ENCODE results near the gene TTC39A. TPM values are rescaled to one million over a fixed set of nuclear protein-coding genes. Genes with fewer than 3 reads are reported as not detected.

Gene TTC39A
- total and polyA plus RNA-seq, 2 of the 13 experiments (the other 11 are each of a cell fraction or from before 2014, with no cell fraction given), result 0.33 to 1.5 TPM

DNA sequence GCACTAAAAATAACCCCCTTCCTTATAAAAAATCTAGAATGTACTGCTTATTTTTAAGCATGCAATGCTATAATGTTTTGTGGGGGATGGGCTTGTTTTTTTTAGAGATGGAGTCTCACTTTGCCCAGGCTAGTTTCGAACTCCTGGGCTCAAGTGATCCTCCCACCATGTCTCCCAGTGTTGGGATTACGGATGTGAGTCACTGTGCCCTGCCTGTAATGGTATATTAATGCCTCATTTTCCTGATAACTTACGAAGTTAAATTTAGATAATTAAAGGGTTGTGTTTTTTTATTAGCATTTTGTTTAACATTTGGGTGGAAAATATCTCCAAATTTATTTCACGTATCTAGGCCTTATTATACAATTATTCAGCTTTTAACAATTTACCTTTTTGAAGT lies 87.8 kb downstream of the TTC39A start (continued):
- TF ChIP-seq, protein P1, sequence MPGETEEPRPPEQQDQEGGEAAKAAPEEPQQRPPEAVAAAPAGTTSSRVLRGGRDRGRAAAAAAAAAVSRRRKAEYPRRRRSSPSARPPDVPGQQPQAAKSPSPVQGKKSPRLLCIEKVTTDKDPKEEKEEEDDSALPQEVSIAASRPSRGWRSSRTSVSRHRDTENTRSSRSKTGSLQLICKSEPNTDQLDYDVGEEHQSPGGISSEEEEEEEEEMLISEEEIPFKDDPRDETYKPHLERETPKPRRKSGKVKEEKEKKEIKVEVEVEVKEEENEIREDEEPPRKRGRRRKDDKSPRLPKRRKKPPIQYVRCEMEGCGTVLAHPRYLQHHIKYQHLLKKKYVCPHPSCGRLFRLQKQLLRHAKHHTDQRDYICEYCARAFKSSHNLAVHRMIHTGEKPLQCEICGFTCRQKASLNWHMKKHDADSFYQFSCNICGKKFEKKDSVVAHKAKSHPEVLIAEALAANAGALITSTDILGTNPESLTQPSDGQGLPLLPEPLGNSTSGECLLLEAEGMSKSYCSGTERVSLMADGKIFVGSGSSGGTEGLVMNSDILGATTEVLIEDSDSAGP (CRISPR knock-in tag; IDR thresholded peaks at IDR 0.05; ENCODE audit: borderline replicate concordance), result no peak
- TF ChIP-seq ELF1 (CRISPR knock-in tag; IDR thresholded peaks at IDR 0.05) (no peak), AHR (CRISPR knock-in tag; IDR thresholded peaks at IDR 0.05) (no peak), MTF1 (CRISPR knock-in tag; IDR thresholded peaks at IDR 0.05) (no peak), ZFP36L1 (CRISPR knock-in tag; IDR thresholded peaks at IDR 0.05) (no peak)
- TF ChIP-seq, protein P2, sequence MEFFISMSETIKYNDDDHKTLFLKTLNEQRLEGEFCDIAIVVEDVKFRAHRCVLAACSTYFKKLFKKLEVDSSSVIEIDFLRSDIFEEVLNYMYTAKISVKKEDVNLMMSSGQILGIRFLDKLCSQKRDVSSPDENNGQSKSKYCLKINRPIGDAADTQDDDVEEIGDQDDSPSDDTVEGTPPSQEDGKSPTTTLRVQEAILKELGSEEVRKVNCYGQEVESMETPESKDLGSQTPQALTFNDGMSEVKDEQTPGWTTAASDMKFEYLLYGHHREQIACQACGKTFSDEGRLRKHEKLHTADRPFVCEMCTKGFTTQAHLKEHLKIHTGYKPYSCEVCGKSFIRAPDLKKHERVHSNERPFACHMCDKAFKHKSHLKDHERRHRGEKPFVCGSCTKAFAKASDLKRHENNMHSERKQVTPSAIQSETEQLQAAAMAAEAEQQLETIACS (CRISPR knock-in tag; IDR thresholded peaks at IDR 0.05), result no peak

DNA sequence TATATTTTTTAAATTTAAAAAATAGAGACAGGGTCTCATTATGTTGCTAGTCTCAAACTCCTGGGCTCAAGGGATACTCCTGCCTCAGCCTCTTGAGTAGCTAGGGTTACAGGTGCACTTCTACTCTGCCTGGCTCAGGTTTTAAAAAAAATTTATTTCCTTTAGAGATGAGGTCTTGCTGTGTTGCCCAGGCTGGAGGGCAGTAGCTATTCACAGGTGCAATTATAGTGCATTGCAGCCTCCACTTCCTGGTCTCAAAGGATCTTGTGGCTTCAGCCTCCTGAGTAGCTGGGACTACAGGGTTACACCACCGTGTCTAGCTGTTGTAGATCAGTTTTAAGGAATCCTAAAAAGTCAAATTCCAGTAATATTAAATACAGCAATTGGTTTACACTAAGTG lies 89.2 kb downstream of the TTC39A start:
- BruUV-seq (replicated peaks), result no TSS peak
- H3K4me2 ChIP-seq (ENCODE audit: low read depth, low read length), result no peak overlapping the region; the same call in 1 of the 2 replicates
- CTCF ChIA-PET (ENCODE audit: low intra/inter-chr PET ratio, low total read pairs), result no interaction called here

More for the DNA sequence above, 89.2 kb downstream of the TTC39A start:
- in situ Hi-C loops (cut with HindIII; ENCODE audit: extremely low pct_ligation_motif_present, low pct_unique_long_range_greater_than_20kb), result no loop called here
- FAIRE-seq (no peak), ATAC-seq (no peak), DNase-seq (ENCODE audit: low spot score) (no peak)
- TF ChIP-seq HNF4A (CRISPR knock-in tag; IDR thresholded peaks at IDR 0.05) (no peak), REXO4 (CRISPR knock-in tag; IDR thresholded peaks at IDR 0.05; ENCODE audit: borderline replicate concordance) (no peak), ZNF121 (CRISPR knock-in tag; IDR thresholded peaks at IDR 0.05) (peak; percentile 70), LCORL (IDR thresholded peaks at IDR 0.05) (no peak), LCORL (CRISPR knock-in tag; IDR thresholded peaks at IDR 0.05) (no peak), ZNF441 (CRISPR knock-in tag; IDR thresholded peaks at IDR 0.05; ENCODE audit: borderline replicate concordance) (no peak), PITX1 (CRISPR knock-in tag; IDR thresholded peaks at IDR 0.05) (no peak)
- TF ChIP-seq, protein P3, sequence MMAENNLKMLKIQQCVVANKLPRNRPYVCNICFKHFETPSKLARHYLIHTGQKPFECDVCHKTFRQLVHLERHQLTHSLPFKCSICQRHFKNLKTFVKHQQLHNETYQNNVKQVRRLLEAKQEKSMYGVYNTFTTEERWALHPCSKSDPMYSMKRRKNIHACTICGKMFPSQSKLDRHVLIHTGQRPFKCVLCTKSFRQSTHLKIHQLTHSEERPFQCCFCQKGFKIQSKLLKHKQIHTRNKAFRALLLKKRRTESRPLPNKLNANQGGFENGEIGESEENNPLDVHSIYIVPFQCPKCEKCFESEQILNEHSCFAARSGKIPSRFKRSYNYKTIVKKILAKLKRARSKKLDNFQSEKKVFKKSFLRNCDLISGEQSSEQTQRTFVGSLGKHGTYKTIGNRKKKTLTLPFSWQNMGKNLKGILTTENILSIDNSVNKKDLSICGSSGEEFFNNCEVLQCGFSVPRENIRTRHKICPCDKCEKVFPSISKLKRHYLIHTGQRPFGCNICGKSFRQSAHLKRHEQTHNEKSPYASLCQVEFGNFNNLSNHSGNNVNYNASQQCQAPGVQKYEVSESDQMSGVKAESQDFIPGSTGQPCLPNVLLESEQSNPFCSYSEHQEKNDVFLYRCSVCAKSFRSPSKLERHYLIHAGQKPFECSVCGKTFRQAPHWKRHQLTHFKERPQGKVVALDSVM (CRISPR knock-in tag; IDR thresholded peaks at IDR 0.05), result 0 out of 2 replicates have a peak, but pooled peaks have one; percentile 13
- TF ChIP-seq, protein P4, sequence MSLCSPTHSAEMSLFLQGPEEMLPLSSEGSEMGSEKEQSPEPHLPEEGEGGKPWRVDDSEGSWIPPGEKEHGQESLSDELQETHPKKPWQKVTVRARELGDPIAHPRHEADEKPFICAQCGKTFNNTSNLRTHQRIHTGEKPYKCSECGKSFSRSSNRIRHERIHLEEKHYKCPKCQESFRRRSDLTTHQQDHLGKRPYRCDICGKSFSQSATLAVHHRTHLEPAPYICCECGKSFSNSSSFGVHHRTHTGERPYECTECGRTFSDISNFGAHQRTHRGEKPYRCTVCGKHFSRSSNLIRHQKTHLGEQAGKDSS (CRISPR knock-in tag; IDR thresholded peaks at IDR 0.05; ENCODE audit: borderline replicate concordance, low read depth), result no peak
- TF ChIP-seq, protein P5, sequence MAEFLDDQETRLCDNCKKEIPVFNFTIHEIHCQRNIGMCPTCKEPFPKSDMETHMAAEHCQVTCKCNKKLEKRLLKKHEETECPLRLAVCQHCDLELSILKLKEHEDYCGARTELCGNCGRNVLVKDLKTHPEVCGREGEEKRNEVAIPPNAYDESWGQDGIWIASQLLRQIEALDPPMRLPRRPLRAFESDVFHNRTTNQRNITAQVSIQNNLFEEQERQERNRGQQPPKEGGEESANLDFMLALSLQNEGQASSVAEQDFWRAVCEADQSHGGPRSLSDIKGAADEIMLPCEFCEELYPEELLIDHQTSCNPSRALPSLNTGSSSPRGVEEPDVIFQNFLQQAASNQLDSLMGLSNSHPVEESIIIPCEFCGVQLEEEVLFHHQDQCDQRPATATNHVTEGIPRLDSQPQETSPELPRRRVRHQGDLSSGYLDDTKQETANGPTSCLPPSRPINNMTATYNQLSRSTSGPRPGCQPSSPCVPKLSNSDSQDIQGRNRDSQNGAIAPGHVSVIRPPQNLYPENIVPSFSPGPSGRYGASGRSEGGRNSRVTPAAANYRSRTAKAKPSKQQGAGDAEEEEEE (CRISPR knock-in tag; IDR thresholded peaks at IDR 0.05; ENCODE audit: borderline replicate concordance), result no peak
- Histone ChIP-seq H2AFZ (ENCODE audit: low read length) (no peak overlapping the region), H3K79me2 (ENCODE audit: insufficient read depth, low read length) (peaks cover 92% of the 10 kb centered on the region), H4K20me1 (ENCODE audit: insufficient read depth, low read length) (peaks cover 37% of the 10 kb centered on the region), H3K9me3 (ENCODE audit: low read length) (no peaks in the 10 kb centered on the region), H3K27ac (ENCODE audit: extremely low read length, insufficient read depth, low read length) (no peak overlapping the region), H3K4me3 (replicated peaks in 1 of 3; ENCODE audit: insufficient read depth in 1 of 3, low read depth in 2 of 3, low read length in 3 of 3) (no peak overlapping the region), H3K4me1 (ENCODE audit: insufficient read depth, low read length) (peaks cover 42% of the 10 kb centered on the region), H3K36me3 (replicated peaks in 1 of 2; ENCODE audit: control insufficient read depth in 1 of 2, insufficient read depth in 2 of 2, low read length in 2 of 2) (peaks cover 0 to 3% of the 10 kb centered on the region in 2 experiments; a peak in 1 of 5 replicates), H3K27me3 (ENCODE audit: control insufficient read depth in 1 of 2, insufficient read depth in 2 of 2, low read length in 2 of 2) (peaks cover 0 to 3% of the 10 kb centered on the region in 2 experiments; a peak in 1 of 5 replicates), H3K9ac (ENCODE audit: insufficient read depth, low read depth, low read length) (no peak overlapping the region)
- 73% methylated on average over 1 of the region's 1 CpG for WGBS (ENCODE audit: low lambda C conversion rate)
- intact Hi-C loops (cut with micrococcal nuclease; ENCODE audit: unreplicated experiment), result no loop called here
- POLR2A ChIA-PET, result no interaction called here
